PC-9 (cell line): ENCODE data around the gene TENM4. TPM values are rescaled to one million over a fixed set of nuclear protein-coding genes. Genes with fewer than 3 reads are reported as not detected.

Source experiments
- BruUV-seq: library from RNA; stranded (reverse); fragments of 400-500 nt; replicated peaks from 2 replicates; lab custom pipeline; 2021; lab: Mats Ljungman, UMichigan
- CTCF ChIA-PET: fragments of 300-600 bp; sonication (Branson Sonifier 250); formaldehyde crosslinking; loops from one replicate; lab custom pipeline; 2022; ENCODE audit warnings: antibody characterized with exemption; lab: Charles Lee
- POLR2A ChIA-PET: fragments of 300-600 bp; sonication (Branson Sonifier 250); formaldehyde crosslinking; loops from one replicate; lab custom pipeline; 2022; ENCODE audit warnings: antibody characterized with exemption; ENCODE audit not compliant: unreplicated experiment; lab: Charles Lee
- DNase-seq, 2 experiments: peaks; one replicate each; pipeline versions ENCODE4 v3.0.0 to v3.0.0-alpha.2; 2015 to 2022; ENCODE audit warnings: mixed read lengths in 1 of 2
- H2AFZ ChIP-seq: fragments of 200-600 bp; sonication (generic); 2 replicates; pipeline ENCODE4 v1.8.1; 2017; ENCODE audit warnings: antibody characterized with exemption
- H3F3A ChIP-seq: fragments of 200-600 bp; sonication (generic); 2 replicates; pipeline ENCODE4 v1.8.1; 2017; ENCODE audit warnings: antibody characterized with exemption, mild to moderate bottlenecking, low read depth; ENCODE audit not compliant: insufficient read depth
- H3K27ac ChIP-seq: fragments of 200-600 bp; sonication (generic); 2 replicates; pipeline ENCODE4 v1.6.1; 2016; ENCODE audit warnings: mixed run types
- H3K27me3 ChIP-seq: fragments of 200-600 bp; sonication (generic); 2 replicates; pipeline ENCODE4 v1.6.1; 2016; ENCODE audit warnings: low read depth, mixed run types; ENCODE audit not compliant: insufficient read depth
- H3K36me3 ChIP-seq: fragments of 200-600 bp; sonication (generic); 2 replicates; pipeline ENCODE4 v1.6.1; 2016; ENCODE audit warnings: low read depth, mixed run types
- H3K4me1 ChIP-seq: fragments of 200-600 bp; sonication (generic); replicated peaks from 2 replicates; pipeline ENCODE4 v1.6.1; 2016; ENCODE audit warnings: mixed run types; ENCODE audit not compliant: insufficient read depth
- H3K4me2 ChIP-seq: fragments of 200-600 bp; sonication (generic); 2 replicates; pipeline ENCODE4 v1.6.1; 2017; ENCODE audit warnings: mixed run types
- H3K4me3 ChIP-seq: fragments of 200-600 bp; sonication (generic); 2 replicates; pipeline ENCODE4 v1.6.1; 2016; ENCODE audit warnings: mixed run types
- H3K79me2 ChIP-seq: fragments of 200-600 bp; sonication (generic); 2 replicates; pipeline ENCODE4 v1.6.1; 2017; ENCODE audit warnings: low read depth, mixed run types
- H3K9me2 ChIP-seq: fragments of 200-600 bp; sonication (generic); 2 replicates; pipeline ENCODE4 v1.8.1; 2017; ENCODE audit warnings: mild to moderate bottlenecking; ENCODE audit not compliant: insufficient read depth
- H3K9me3 ChIP-seq: fragments of 200-600 bp; sonication (generic); 2 replicates; pipeline ENCODE4 v1.8.1; 2016; ENCODE audit warnings: low read depth; ENCODE audit not compliant: insufficient read depth
- H4K20me1 ChIP-seq: fragments of 200-600 bp; sonication (generic); 2 replicates; pipeline ENCODE4 v1.8.1; 2017; ENCODE audit not compliant: insufficient read depth
- EZH2 ChIP-seq: fragments of 200-600 bp; sonication (generic); IDR thresholded peaks from 2 replicates; pipeline ENCODE4 v1.8.0; 2017; ENCODE audit warnings: antibody characterized with exemption, low read depth
- intact Hi-C: fragments of 100-400 bp; cut with micrococcal nuclease; formaldehyde crosslinking; loops from one replicate; pipeline ENCODE4 v1.10.0; 2022; ENCODE audit not compliant: unreplicated experiment
- total RNA-seq: library from RNA; stranded (reverse); gene quantifications from 2 replicates; pipeline ENCODE4 v1.2.3, GENCODE V29; 2021
- TF ChIP-seq, protein P1 (sequence below): fragments of 200-600 bp; sonication (generic); conservative IDR thresholded peaks from 2 replicates; pipeline ENCODE4 v1.6.1; 2017; ENCODE audit warnings: mixed run types, antibody characterized with exemption, mild to moderate bottlenecking, moderate library complexity

TENM4 gene
- total RNA-seq, 1 experiment from 2014 or later = not detected

DNA sequence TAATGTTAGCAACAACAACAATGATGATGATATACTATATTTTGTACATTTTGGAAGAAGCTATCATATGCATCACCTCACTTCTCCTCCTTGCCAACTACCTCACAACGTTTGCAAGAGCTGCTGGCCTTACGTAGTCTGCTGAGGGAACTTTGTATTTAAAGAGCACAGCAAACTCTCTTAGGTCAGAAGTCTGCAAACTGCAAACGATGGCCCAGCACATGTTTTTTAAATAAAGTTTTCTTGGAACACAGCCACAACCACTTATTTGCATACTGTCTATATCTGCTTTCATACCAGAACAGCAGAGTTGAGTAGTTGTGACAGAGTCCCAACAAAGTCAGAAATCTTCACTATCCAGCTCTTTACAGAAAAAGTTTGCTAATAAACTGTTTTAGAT lies 261.7 kb downstream of the TENM4 start:
- Histone ChIP-seq H4K20me1 (no peaks in the 10 kb centered on the region), H3K4me3 (no peak overlapping the region), H3K27ac (no peak overlapping the region), H2AFZ (no peak overlapping the region), H3K4me1 (no peaks in the 10 kb centered on the region), H3K9me3 (no peaks in the 10 kb centered on the region), H3K9me2 (no peaks in the 10 kb centered on the region), H3K36me3 (no peaks in the 10 kb centered on the region), H3F3A (no peaks in the 10 kb centered on the region), H3K79me2 (no peaks in the 10 kb centered on the region), H3K4me2 (no peak overlapping the region), H3K27me3 (no peaks in the 10 kb centered on the region; the same call in 1 of the 2 replicates)
- DNase-seq = no peak
- POLR2A ChIA-PET = no interaction called here
- TF ChIP-seq, protein P1, sequence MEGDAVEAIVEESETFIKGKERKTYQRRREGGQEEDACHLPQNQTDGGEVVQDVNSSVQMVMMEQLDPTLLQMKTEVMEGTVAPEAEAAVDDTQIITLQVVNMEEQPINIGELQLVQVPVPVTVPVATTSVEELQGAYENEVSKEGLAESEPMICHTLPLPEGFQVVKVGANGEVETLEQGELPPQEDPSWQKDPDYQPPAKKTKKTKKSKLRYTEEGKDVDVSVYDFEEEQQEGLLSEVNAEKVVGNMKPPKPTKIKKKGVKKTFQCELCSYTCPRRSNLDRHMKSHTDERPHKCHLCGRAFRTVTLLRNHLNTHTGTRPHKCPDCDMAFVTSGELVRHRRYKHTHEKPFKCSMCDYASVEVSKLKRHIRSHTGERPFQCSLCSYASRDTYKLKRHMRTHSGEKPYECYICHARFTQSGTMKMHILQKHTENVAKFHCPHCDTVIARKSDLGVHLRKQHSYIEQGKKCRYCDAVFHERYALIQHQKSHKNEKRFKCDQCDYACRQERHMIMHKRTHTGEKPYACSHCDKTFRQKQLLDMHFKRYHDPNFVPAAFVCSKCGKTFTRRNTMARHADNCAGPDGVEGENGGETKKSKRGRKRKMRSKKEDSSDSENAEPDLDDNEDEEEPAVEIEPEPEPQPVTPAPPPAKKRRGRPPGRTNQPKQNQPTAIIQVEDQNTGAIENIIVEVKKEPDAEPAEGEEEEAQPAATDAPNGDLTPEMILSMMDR = no peak
- BruUV-seq = no TSS peak
- intact Hi-C loops = no loop called here
- CTCF ChIA-PET = no interaction called here

DNA sequence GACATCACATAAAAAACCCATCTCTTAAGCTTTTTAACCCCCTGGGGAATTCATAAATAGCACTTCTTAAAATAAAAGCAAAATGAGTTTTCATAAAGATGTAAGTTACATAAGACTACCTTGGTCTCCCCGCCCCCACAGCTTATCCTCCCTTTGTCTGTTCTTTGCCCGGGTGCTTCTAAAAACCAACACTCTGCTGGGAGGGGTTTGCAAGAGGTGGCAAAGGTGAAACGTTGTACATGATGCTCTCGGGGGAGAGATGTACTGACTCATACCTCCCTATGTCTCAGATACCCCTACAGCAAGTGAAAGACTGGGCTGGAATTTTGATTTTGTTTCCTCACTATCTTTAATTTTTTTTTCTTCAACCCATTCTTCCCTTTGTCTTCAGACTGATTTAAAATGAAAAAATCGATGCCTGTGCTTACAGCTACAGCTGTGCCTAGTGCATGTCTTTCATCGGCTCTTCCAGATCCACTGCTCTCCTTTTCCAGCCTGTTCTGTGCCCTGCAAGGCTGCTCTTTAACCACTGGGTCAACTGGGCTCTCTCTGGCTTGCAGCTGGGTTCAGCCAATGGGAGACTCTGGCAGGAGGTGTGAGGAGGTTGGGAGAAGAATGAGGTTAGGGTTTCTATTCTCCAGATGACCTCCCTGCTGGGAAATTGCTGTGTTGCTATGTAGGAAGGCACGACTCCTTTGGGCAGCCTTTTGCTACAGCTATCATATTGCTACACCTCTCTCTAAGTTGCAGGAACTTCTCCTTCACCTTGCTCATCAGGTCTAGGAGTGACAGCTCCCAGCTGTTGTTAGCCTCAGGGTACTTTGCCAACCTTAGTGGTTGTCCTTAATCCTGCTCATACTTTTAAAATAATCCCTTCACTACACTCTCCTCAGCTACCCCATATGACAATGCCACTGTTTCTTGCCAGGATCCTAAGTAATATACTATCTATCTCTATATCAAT lies 266.5 kb downstream of the TENM4 start:
- TF ChIP-seq, protein P1 = no peak
- TF ChIP-seq EZH2 = no peak
- Histone ChIP-seq H3K27ac (no peak overlapping the region), H3K27me3 (peaks cover 13% of the 10 kb centered on the region), H3K9me2 (no peaks in the 10 kb centered on the region), H3K36me3 (no peaks in the 10 kb centered on the region), H3K4me1 (no peaks in the 10 kb centered on the region), H4K20me1 (no peaks in the 10 kb centered on the region), H3K4me3 (no peak overlapping the region), H3K4me2 (no peak overlapping the region), H3K79me2 (no peaks in the 10 kb centered on the region), H3K9me3 (no peaks in the 10 kb centered on the region), H2AFZ (no peak overlapping the region), H3F3A (no peaks in the 10 kb centered on the region)
- ChIA-PET CTCF (no interaction called here), POLR2A (no interaction called here)
- DNase-seq = no peak
- intact Hi-C loops = no loop called here
- no TSS peak for BruUV-seq

DNA sequence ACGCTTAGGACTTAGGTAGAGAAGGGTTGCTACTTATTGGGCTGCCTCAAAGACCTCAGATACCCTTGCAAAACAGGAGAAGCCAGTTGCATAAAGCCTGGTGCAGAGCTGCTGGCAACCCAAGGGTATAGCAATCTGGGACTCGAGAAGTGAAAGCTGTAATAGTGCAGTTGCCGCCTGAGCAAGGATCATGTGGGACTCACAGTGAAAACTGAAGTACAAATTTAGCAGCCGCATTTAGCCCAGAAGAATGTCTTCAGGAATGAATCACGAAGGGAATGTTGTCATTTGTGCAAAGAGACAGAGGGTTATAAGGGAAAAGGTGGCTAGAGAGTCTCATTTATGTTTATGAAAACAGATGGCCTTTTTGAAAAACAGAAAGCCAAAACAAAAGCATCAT lies 267.2 kb downstream of the TENM4 start:
- no peaks in the 10 kb centered on the region for H4K20me1 ChIP-seq
- no peak overlapping the region for H3K27ac ChIP-seq
- no peak overlapping the region for H3K4me3 ChIP-seq
- ChIA-PET POLR2A (no interaction called here), CTCF (no interaction called here)
- no peak for TF ChIP-seq EZH2
- TF ChIP-seq, protein P1 = no peak
- no peaks in the 10 kb centered on the region for H3K36me3 ChIP-seq
- H3K27me3 ChIP-seq = peaks cover 13% of the 10 kb centered on the region; the same call in 1 of the 2 replicates
- no peaks in the 10 kb centered on the region for H3K4me1 ChIP-seq
- no peaks in the 10 kb centered on the region for H3K9me3 ChIP-seq
- no peak for DNase-seq
- H3K9me2 ChIP-seq = no peaks in the 10 kb centered on the region
- H2AFZ ChIP-seq = no peak overlapping the region
- intact Hi-C loops = no loop called here
- BruUV-seq = no TSS peak
- no peaks in the 10 kb centered on the region for H3K79me2 ChIP-seq
- no peaks in the 10 kb centered on the region for H3F3A ChIP-seq
- H3K4me2 ChIP-seq = no peak overlapping the region
